ENCODE data around the gene LEMD3. TPM values are rescaled to one million over a fixed set of nuclear protein-coding genes. Genes with fewer than 3 reads are reported as not detected.

LEMD3 gene
- polyA plus RNA-seq, 1 of the 3 experiments (the other 2 are of a cell fraction), result 4.4 TPM

- Histone ChIP-seq H3K4me2 (no peak overlapping the region), H3K79me2 (ENCODE audit: insufficient read depth) (peaks cover 96% of the 10 kb centered on the region), H4K20me1 (ENCODE audit: insufficient read depth) (no peaks in the 10 kb centered on the region; the same call in 1 of the 2 replicates), H3K9me3 (no peaks in the 10 kb centered on the region), H3K36me3 (replicated peaks in 1 of 2; ENCODE audit: control insufficient read depth in 1 of 2, insufficient read depth in 2 of 2, low read length in 1 of 2) (peaks cover 0 to 11% of the 10 kb centered on the region in 2 experiments), H3F3A (replicated peaks; ENCODE audit: insufficient read depth) (no peaks in the 10 kb centered on the region), H3K9me2 (no peaks in the 10 kb centered on the region), H3K27ac (ENCODE audit: low read depth in 2 of 2, low read length in 1 of 2) (no peak overlapping the region), H3K9ac (no peak overlapping the region), H3K4me1 (ENCODE audit: control insufficient read depth in 1 of 2, insufficient read depth in 2 of 2, low read depth in 1 of 2, low read length in 1 of 2) (peaks cover 0 to 3% of the 10 kb centered on the region in 2 experiments; a peak in 1 of 4 replicates), H2AFZ (ENCODE audit: low read depth) (no peak overlapping the region), H3K4me3 (ENCODE audit: low read depth in 2 of 2, low read length in 1 of 2) (no peak overlapping the region), H3K27me3 (ENCODE audit: insufficient read depth) (no peaks in the 10 kb centered on the region)
- DNase-seq, result no peak
- ChIA-PET POLR2A (no interaction called here), CTCF (no interaction called here)
- TF ChIP-seq POLR2AphosphoS5 (IDR thresholded peaks at IDR 0.05; ENCODE audit: low read depth, low read length), result no peak
- TF ChIP-seq ELF1 (IDR thresholded peaks at IDR 0.05), result no peak
- WGBS (ENCODE audit: low lambda C conversion rate), result 60% methylated on average over 1 of the region's 1 CpG
These were observed 127.3 kb downstream of the LEMD3 start for GRCh38 chr12:65296508-65297265.

Other genes with a start within 250 kb of the LEMD3 start
- not detected in 2 replicates for gene WIF1, start 48.3 kb upstream of the LEMD3 start, polyA plus RNA-seq (2012; rRNA removed)
- 24.3 and 32.1 TPM in 2 replicates for gene MSRB3, start 109.1 kb downstream of the LEMD3 start, polyA plus RNA-seq (2012; rRNA removed)

Measured in SK-N-SH (cell line).